HUES48 (cell line): ENCODE results near the gene ADGRL3.
"Not testable (repeated sequence)": the region's sequence is repeated elsewhere in the genome, so short reads cannot be mapped to it uniquely, and the experiment has no call there.

ENCODE experiments used
- H3K27ac ChIP-seq: one replicate; pipeline ENCODE4 v1.7.0; 2013; ENCODE audit warnings: low read depth, low read length, inconsistent platforms
- H3K27me3 ChIP-seq: 2 replicates; pipeline ENCODE4 v1.6.1; 2013; ENCODE audit warnings: mild to moderate bottlenecking, low read length; ENCODE audit not compliant: control insufficient read depth, insufficient read depth
- H3K36me3 ChIP-seq: 2 replicates; pipeline ENCODE4 v1.6.1; 2013; ENCODE audit warnings: low read length; ENCODE audit not compliant: control insufficient read depth, insufficient read depth
- H3K4me1 ChIP-seq: 2 replicates; pipeline ENCODE4 v1.6.1; 2013; ENCODE audit warnings: mild to moderate bottlenecking, low read length; ENCODE audit not compliant: control insufficient read depth, insufficient read depth
- H3K4me3 ChIP-seq: 2 replicates; pipeline ENCODE4 v1.5.1; 2013; ENCODE audit warnings: mild to moderate bottlenecking, low read depth, low read length
- H3K9ac ChIP-seq: 2 replicates; pipeline ENCODE4 v1.6.1; 2013; ENCODE audit warnings: mild to moderate bottlenecking, low read depth, low read length, moderate library complexity
- H3K9me3 ChIP-seq: 2 replicates; pipeline ENCODE4 v1.6.1; 2013; ENCODE audit warnings: low read length; ENCODE audit not compliant: control insufficient read depth, insufficient read depth

ADGRL3 gene

DNA sequence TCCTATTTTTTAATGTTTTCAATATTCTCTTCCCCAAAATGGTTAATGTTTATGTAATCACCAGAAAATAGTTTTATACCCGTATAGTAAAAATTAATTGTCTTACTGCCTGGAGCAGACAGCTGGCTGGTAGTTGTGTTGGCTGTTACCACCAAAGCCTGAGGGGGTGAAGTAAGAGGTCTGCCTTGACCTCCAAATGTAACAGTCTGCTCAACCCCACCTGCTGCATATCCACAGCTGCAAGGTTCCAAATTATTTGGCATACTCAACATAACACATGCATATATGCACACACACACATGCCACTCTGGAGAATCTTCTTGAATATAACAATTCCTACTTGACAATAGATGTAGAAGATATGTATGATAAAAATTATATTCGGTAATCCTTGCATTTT lies 624.3 kb downstream of the ADGRL3 start:
- Histone ChIP-seq H3K9me3 (no peaks in the 10 kb centered on the region), H3K4me3 (no peak overlapping the region), H3K27me3 (no peaks in the 10 kb centered on the region)

GRCh38 chr4:61827907-61828391 lies 627.8 kb downstream of the ADGRL3 start:
- H3K9ac ChIP-seq: no peak overlapping the region; the same call in 1 of the 2 replicates
- peaks cover 30% of the 10 kb centered on the region for H3K4me1 ChIP-seq
- H3K27me3 ChIP-seq: no peaks in the 10 kb centered on the region
- H3K9me3 ChIP-seq: no peaks in the 10 kb centered on the region
- no peaks in the 10 kb centered on the region for H3K36me3 ChIP-seq
- no peak overlapping the region for H3K27ac ChIP-seq
- no peak overlapping the region for H3K4me3 ChIP-seq

More for the DNA sequence above, 624.3 kb downstream of the ADGRL3 start:
- Histone ChIP-seq H3K27ac (no peak overlapping the region), H3K4me1 (peaks cover 20% of the 10 kb centered on the region), H3K36me3 (no peaks in the 10 kb centered on the region), H3K9ac (no peak overlapping the region)

DNA sequence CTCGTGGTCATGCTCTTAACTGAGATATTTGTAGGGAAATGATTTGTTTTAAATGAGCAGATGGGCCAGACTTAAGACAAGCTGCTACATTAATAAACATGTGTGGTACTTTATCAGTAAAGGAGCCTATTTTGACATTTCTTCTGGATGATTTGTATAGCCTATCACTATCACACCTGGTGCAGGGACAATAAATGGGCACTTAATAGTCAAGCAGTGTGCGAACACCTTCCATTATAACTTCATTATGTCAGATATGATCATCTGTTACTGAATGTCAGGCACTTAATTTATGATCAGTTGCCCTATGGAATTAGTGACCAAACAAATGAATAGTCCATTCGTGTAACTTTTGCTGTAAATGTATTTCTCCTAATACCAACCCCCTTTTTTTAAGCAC lies 628.8 kb downstream of the ADGRL3 start:
- Histone ChIP-seq H3K9ac (no peak overlapping the region), H3K9me3 (no peaks in the 10 kb centered on the region), H3K4me1 (peaks cover 30% of the 10 kb centered on the region), H3K27me3 (no peaks in the 10 kb centered on the region), H3K36me3 (no peaks in the 10 kb centered on the region), H3K4me3 (no peak overlapping the region), H3K27ac (no peak overlapping the region)

- H3K4me1 ChIP-seq: peaks cover 57% of the 10 kb centered on the region
- no peaks in the 10 kb centered on the region for H3K9me3 ChIP-seq
- H3K9ac ChIP-seq: no peak overlapping the region
- no peak overlapping the region for H3K4me3 ChIP-seq
- H3K36me3 ChIP-seq: no peaks in the 10 kb centered on the region
- no peaks in the 10 kb centered on the region for H3K27me3 ChIP-seq
- peak overlapping the region; percentile 28 for H3K27ac ChIP-seq
These were observed 631.9 kb downstream of the ADGRL3 start for GRCh38 chr4:61831987-61832386.

- Histone ChIP-seq H3K4me1 (peaks cover 67% of the 10 kb centered on the region), H3K27me3 (no peaks in the 10 kb centered on the region), H3K4me3 (peak overlapping the region; percentile 24), H3K36me3 (no peaks in the 10 kb centered on the region), H3K9ac (no peak overlapping the region; the same call in 1 of the 2 replicates), H3K27ac (peak overlapping the region; percentile 71), H3K9me3 (no peaks in the 10 kb centered on the region)
These were observed 637.3 kb downstream of the ADGRL3 start for GRCh38 chr4:61837395-61837794.

- H3K9me3 ChIP-seq: no peaks in the 10 kb centered on the region
- H3K9ac ChIP-seq: no peak overlapping the region; the same call in 1 of the 2 replicates
- H3K27ac ChIP-seq: peak overlapping the region; percentile 71
- no peak overlapping the region for H3K4me3 ChIP-seq
- no peaks in the 10 kb centered on the region for H3K27me3 ChIP-seq
- no peaks in the 10 kb centered on the region for H3K36me3 ChIP-seq
- peaks cover 70% of the 10 kb centered on the region for H3K4me1 ChIP-seq
These were observed 637.9 kb downstream of the ADGRL3 start for GRCh38 chr4:61838072-61838471.

GRCh38 chr4:61841714-61842113 lies 641.6 kb downstream of the ADGRL3 start:
- H3K36me3 ChIP-seq: no peaks in the 10 kb centered on the region
- no peak overlapping the region for H3K4me3 ChIP-seq
- H3K27me3 ChIP-seq: no peaks in the 10 kb centered on the region
- peaks cover 46% of the 10 kb centered on the region for H3K4me1 ChIP-seq
- H3K27ac ChIP-seq: no peak overlapping the region
- H3K9me3 ChIP-seq: no peaks in the 10 kb centered on the region
- no peak overlapping the region for H3K9ac ChIP-seq

DNA sequence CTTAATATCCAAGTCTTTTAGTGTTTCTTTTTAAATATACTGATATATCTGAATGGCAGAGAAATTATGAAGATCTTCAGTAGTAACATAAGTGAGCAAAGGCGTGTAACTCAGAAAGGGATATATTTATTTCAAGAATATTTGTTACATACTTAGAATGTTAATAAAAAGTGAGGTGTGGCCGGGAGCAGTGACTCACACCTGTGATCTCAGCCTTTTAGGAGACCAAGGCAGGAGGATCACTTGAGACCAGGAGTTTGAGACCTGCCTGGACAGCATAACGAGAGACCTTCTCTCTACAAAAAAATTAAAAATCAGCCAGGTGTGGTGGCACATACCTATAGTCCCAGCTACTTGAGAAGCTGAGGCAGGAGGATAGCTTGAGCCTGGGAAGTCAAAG lies 651.0 kb downstream of the ADGRL3 start:
- peaks cover 21% of the 10 kb centered on the region for H3K4me1 ChIP-seq
- H3K27ac ChIP-seq: no peak overlapping the region
- H3K9ac ChIP-seq: no peak overlapping the region
- no peaks in the 10 kb centered on the region for H3K36me3 ChIP-seq
- H3K27me3 ChIP-seq: no peaks in the 10 kb centered on the region
- no peak overlapping the region for H3K4me3 ChIP-seq
- H3K9me3 ChIP-seq: no peaks in the 10 kb centered on the region

- H3K36me3 ChIP-seq, H3K9me3 ChIP-seq, H3K27me3 ChIP-seq, H3K9ac ChIP-seq, H3K4me3 ChIP-seq, H3K27ac ChIP-seq: not testable (repeated sequence)
- peaks cover 21% of the 10 kb centered on the region for H3K4me1 ChIP-seq
These were observed 652.0 kb downstream of the ADGRL3 start for GRCh38 chr4:61852105-61852504.

- Histone ChIP-seq H3K36me3 (no peaks in the 10 kb centered on the region), H3K9me3 (no peaks in the 10 kb centered on the region), H3K4me1 (peaks cover 21% of the 10 kb centered on the region), H3K27ac (peak overlapping the region; percentile 47), H3K27me3 (no peaks in the 10 kb centered on the region), H3K4me3 (peak overlapping the region; percentile 1; the same call in 1 of the 2 replicates), H3K9ac (no peak overlapping the region)
These were observed 652.9 kb downstream of the ADGRL3 start for GRCh38 chr4:61853041-61853440.

DNA sequence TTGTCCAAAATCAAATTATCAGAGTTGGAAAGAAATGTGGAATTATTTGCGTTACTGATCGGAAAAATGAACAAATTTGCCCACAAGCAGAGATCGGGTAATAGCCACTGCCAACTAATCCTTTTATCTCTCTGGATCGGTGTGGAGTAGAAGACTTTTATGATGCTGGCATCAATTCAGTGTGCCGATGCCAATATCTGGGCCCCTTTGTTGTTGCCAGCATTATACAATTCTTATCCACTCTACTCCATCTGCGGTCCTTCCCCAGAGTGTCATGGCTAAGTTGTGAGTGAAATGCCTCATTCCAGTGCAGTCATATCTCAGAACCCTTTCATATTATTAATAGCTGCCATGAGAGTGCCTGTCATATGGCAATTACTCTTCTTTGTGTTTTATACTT lies 660.2 kb downstream of the ADGRL3 start:
- Histone ChIP-seq H3K9ac (no peak overlapping the region), H3K4me1 (peaks cover 10% of the 10 kb centered on the region), H3K36me3 (no peaks in the 10 kb centered on the region), H3K27me3 (no peaks in the 10 kb centered on the region), H3K9me3 (no peaks in the 10 kb centered on the region), H3K27ac (no peak overlapping the region), H3K4me3 (no peak overlapping the region)

DNA sequence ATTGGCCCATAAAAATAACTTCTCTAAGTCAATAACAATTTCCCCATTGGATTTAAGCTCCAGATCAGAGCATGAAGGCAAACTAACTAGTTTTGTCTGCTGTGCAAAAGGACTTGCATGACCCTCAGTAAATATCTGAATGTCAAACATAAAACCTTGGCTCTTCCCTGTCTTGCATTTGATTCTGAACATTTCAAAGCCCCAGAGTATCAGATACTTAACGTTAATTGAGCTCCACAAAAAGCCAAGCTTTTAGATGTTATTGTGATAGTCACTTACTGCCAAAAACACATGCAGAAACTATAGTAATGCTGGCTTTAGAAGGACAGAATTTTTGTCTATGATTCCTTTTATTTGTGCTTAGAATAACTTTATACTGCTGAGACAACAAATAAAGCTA lies 664.2 kb downstream of the ADGRL3 start:
- no peaks in the 10 kb centered on the region for H3K27me3 ChIP-seq
- H3K9ac ChIP-seq: no peak overlapping the region
- H3K9me3 ChIP-seq: no peaks in the 10 kb centered on the region
- peaks cover 36% of the 10 kb centered on the region for H3K4me1 ChIP-seq
- no peak overlapping the region for H3K4me3 ChIP-seq
- no peak overlapping the region for H3K27ac ChIP-seq
- H3K36me3 ChIP-seq: no peaks in the 10 kb centered on the region
